Ascending aorta (tissue), 2 donors: ENCODE measurements around the gene CACTIN. TPM values are rescaled to one million over a fixed set of nuclear protein-coding genes. Genes with fewer than 3 reads are reported as not detected.

Experiments used
- DNase-seq, 2 donors: peaks; one replicate each; pipeline ENCODE4 v3.0.0-alpha.2; 2019; ENCODE audit warnings: low spot score in 2 of 2
- H3K27ac ChIP-seq, 2 donors: fragments of 200-600 bp; sonication (generic); one replicate each; pipeline ENCODE4 v1.5.1; 2016 to 2017; ENCODE audit warnings: mild to moderate bottlenecking in 1 of 2
- H3K27me3 ChIP-seq: fragments of 200-600 bp; sonication (generic); one replicate; pipeline ENCODE4 v1.5.1; 2017
- H3K36me3 ChIP-seq, 2 donors: fragments of 200-600 bp; sonication (generic); one replicate each; pipeline ENCODE4 v1.5.1; 2016
- H3K4me1 ChIP-seq, 2 donors: fragments of 200-600 bp; sonication (generic); one replicate each; pipeline ENCODE4 v1.5.1; 2016 to 2017; ENCODE audit warnings: mild to moderate bottlenecking in 1 of 2
- H3K4me3 ChIP-seq, 2 donors: fragments of 200-600 bp; sonication (generic); one replicate each; pipeline ENCODE4 v1.5.1; 2016 to 2017; ENCODE audit warnings: mild to moderate bottlenecking in 1 of 2
- H3K9me3 ChIP-seq, 2 donors: fragments of 200-600 bp; sonication (generic); one replicate each; pipeline ENCODE4 v1.5.1; 2016
- CTCF ChIP-seq, 3 experiments: fragments of 200-600 bp in 2 of 3; fragments of 450-650 bp in 1 of 3; sonication (generic) in 2 of 3; IDR thresholded peaks; one replicate each; pipeline ENCODE4 v1.5.1; 2016 to 2019; ENCODE audit warnings: antibody characterized with exemption in 3 of 3, mild to moderate bottlenecking in 1 of 3, moderate library complexity in 1 of 3
- intact Hi-C: fragments of 100-400 bp; cut with DNase I; formaldehyde crosslinking; loops from one replicate; pipeline ENCODE4 v1.15.1; 2023
- total RNA-seq: library from RNA; depleted of rRNA; stranded (reverse); fragments of >200 nt; gene quantifications from one replicate; pipeline ENCODE4 v1.1.0, GENCODE V29; 2016

CACTIN gene
- total RNA-seq, 1 donor from 2014 or later, result 57.6 TPM

GRCh38 chr19:3627351-3627723, 747 bp upstream of the CACTIN start:
- Histone ChIP-seq H3K4me3 (peak overlapping the region in 1 of 2 donors; percentile 33), H3K27ac (peak overlapping the region; percentile 38 to 93), H3K27me3 (no peaks in the 10 kb centered on the region), H3K9me3 (no peaks in the 10 kb centered on the region), H3K4me1 (peaks cover 10 to 15% of the 10 kb centered on the region in 2 donors), H3K36me3 (peaks cover 19 to 34% of the 10 kb centered on the region in 2 donors)
- intact Hi-C loops, result loop anchor here (1.0 to 2.0 kb wide), 4 partner anchors 55 to 845 kb away; partner anchors contain the start of genes FZR1, HMG20B, PIP5K1C and SGTA
- TF ChIP-seq CTCF (IDR thresholded peaks at IDR 0.05), result no peak
- no peak for DNase-seq

- intact Hi-C loops, result loop anchor here (2.0 kb wide), 2 partner anchors 75 to 843 kb away; partner anchors contain the start of genes PIP5K1C and SGTA
- H3K27me3 ChIP-seq, result no peaks in the 10 kb centered on the region
Measured at GRCh38 chr19:3625996-3626472, 556 bp downstream of the CACTIN start.

GRCh38 chr19:3623716-3624115, 2.9 kb downstream of the CACTIN start:
- Histone ChIP-seq H3K4me3 (no peak overlapping the region), H3K9me3 (no peaks in the 10 kb centered on the region), H3K27ac (no peak overlapping the region), H3K27me3 (no peaks in the 10 kb centered on the region), H3K36me3 (peaks cover 26 to 34% of the 10 kb centered on the region in 2 donors), H3K4me1 (peaks cover 10 to 15% of the 10 kb centered on the region in 2 donors)
- intact Hi-C loops, result no loop called here
- no peak for TF ChIP-seq CTCF (IDR thresholded peaks at IDR 0.05)
- no peak for DNase-seq

More at GRCh38 chr19:3625996-3626472, 556 bp downstream of the CACTIN start:
- Histone ChIP-seq H3K4me1 (peaks cover 10 to 15% of the 10 kb centered on the region in 2 donors), H3K27ac (peak overlapping the region; percentile 91 to 93), H3K9me3 (no peaks in the 10 kb centered on the region), H3K4me3 (peak overlapping the region; percentile 74 to 94), H3K36me3 (peaks cover 17 to 32% of the 10 kb centered on the region in 2 donors)
- DNase-seq, result no peak
- TF ChIP-seq CTCF (IDR thresholded peaks at IDR 0.05), result no peak

GRCh38 chr19:3622224-3622623, 4.4 kb downstream of the CACTIN start:
- no peaks in the 10 kb centered on the region for H3K27me3 ChIP-seq
- peaks cover 26 to 38% of the 10 kb centered on the region in 2 donors for H3K36me3 ChIP-seq
- H3K27ac ChIP-seq, result no peak overlapping the region
- TF ChIP-seq CTCF (IDR thresholded peaks at IDR 0.05), result no peak
- no peak for DNase-seq
- intact Hi-C loops, result no loop called here
- H3K4me1 ChIP-seq, result peaks cover 10 to 19% of the 10 kb centered on the region in 2 donors
- H3K4me3 ChIP-seq, result no peak overlapping the region
- H3K9me3 ChIP-seq, result no peaks in the 10 kb centered on the region

- H3K27ac ChIP-seq, result no peak overlapping the region
- TF ChIP-seq CTCF (IDR thresholded peaks at IDR 0.05), result no peak
- no peaks in the 10 kb centered on the region for H3K9me3 ChIP-seq
- no peak overlapping the region for H3K4me3 ChIP-seq
- peaks cover 26 to 39% of the 10 kb centered on the region in 2 donors for H3K36me3 ChIP-seq
- no peaks in the 10 kb centered on the region for H3K27me3 ChIP-seq
- DNase-seq, result no peak
- H3K4me1 ChIP-seq, result peaks cover 10 to 19% of the 10 kb centered on the region in 2 donors
- intact Hi-C loops, result no loop called here
Measured at GRCh38 chr19:3621689-3622088, 4.9 kb downstream of the CACTIN start.
